ENCODE results near the gene TEX9. TPM values are rescaled to one million over a fixed set of nuclear protein-coding genes. Genes with fewer than 3 reads are reported as not detected.

Gene TEX9
- total RNA-seq, 2 experiments from 2014 or later, result 0.71 to 1.1 TPM

DNA sequence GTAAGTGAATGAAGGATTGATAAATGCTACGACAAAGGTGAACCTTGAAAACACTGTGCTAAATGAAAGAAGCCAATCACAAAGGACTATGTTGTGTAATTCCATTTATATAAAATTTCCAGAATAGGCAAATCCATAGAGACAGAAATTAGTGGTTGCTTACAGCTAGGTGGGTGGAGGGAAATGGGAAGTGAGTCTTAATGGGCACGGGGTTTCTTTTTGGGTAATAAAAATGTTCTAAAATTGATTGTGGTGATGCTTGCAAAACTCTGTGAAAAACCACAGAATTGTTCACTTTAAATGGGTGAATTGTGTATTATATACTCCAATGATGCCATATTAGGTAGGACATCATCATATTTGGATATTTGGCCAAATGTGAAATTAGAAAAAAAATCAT is 20.9 kb upstream of the TEX9 start:
- DNase-seq, result no peak
- ChIA-PET POLR2A (no interaction called here), CTCF (interaction anchor here (0.7 kb wide), 1 partner anchor 1541 kb away, joined by 4 read pairs; no protein-coding TSS in a partner anchor)
- no peak overlapping the region for H3K4me3 Mint-ChIP-seq
- no peaks in the 10 kb centered on the region for H3K9me3 Mint-ChIP-seq
- no peaks in the 10 kb centered on the region for H3K36me3 Mint-ChIP-seq (ENCODE audit: low read depth)
- H3K27me3 Mint-ChIP-seq, result peaks cover 15% of the 10 kb centered on the region
- H3K4me1 Mint-ChIP-seq, result no peaks in the 10 kb centered on the region
- no peak overlapping the region for H3K27ac Mint-ChIP-seq

DNA sequence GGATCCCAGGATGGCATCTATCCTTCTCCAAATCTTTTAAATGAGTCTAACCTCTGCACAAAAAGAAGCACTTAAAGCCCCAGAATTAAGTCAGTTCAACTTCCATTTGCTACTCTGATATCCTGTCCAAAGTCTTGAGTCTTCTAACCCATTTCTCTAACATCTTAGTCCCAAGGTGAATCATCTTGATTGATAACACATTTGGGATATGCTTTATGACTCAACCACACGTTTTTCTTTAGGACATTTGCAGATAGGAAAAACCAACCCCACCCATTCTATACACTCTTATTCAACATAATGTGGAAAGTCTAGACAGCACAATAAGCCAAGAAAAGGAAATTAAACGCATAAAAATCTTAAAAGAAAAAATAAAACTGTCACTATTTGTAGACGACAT is 18.8 kb upstream of the TEX9 start:
- H3K36me3 Mint-ChIP-seq (ENCODE audit: low read depth), result no peaks in the 10 kb centered on the region
- H3K27me3 Mint-ChIP-seq, result peaks cover 15% of the 10 kb centered on the region
- no peak overlapping the region for H3K27ac Mint-ChIP-seq
- POLR2A ChIA-PET, result no interaction called here
- H3K9me3 Mint-ChIP-seq, result no peaks in the 10 kb centered on the region
- DNase-seq, result no peak
- CTCF ChIA-PET, result no interaction called here
- H3K4me1 Mint-ChIP-seq, result no peaks in the 10 kb centered on the region
- no peak overlapping the region for H3K4me3 Mint-ChIP-seq

DNA sequence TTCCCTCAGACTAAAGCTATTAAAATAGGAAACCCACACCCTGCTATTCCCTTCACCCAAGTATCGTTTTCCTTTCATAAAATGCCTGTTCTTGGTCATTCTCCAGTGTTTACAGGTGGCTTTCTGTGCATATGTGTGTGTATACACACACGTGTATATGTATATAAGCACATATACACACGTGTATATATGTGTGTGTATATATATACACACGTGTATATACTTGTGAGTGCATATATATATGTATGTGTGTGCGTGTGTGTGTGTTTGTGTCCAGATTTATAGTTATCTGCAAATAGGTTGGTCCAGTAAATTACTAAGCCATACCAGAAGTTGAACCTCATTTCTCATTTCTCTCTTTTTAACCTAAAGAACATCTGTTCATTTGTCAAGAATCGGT is 15.7 kb upstream of the TEX9 start:
- peaks cover 4% of the 10 kb centered on the region for H3K27me3 Mint-ChIP-seq
- CTCF ChIA-PET, result no interaction called here

DNA sequence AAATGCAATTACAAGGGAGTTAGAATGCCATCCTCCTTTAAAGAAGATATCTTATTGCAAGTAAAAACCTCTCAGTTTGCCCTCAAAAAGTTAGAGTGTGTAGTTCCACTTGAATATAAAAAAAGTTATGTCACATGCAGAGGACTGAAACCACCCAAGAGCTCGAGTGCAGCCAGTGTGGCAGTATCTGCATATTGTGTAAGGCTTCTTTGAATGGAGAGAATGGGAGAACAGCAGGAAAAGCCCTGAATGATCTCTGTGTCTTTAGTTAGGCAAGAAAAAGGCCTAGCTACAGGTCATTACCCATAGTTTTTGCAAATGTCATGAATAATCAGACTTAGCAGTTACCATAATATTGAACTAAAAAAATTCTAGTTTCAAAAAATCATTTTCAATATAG is 13.9 kb upstream of the TEX9 start:
- ChIA-PET CTCF (no interaction called here), POLR2A (no interaction called here)
- DNase-seq, result no peak
- Mint-ChIP-seq H3K4me3 (no peak overlapping the region), H3K9me3 (no peaks in the 10 kb centered on the region), H3K27ac (no peak overlapping the region), H3K27me3 (peaks cover 6% of the 10 kb centered on the region), H3K4me1 (no peaks in the 10 kb centered on the region), H3K36me3 (ENCODE audit: low read depth) (no peaks in the 10 kb centered on the region)

More for the DNA sequence above, 15.7 kb upstream of the TEX9 start:
- H3K36me3 Mint-ChIP-seq (ENCODE audit: low read depth), result no peaks in the 10 kb centered on the region
- no peaks in the 10 kb centered on the region for H3K9me3 Mint-ChIP-seq
- H3K4me3 Mint-ChIP-seq, result no peak overlapping the region
- H3K4me1 Mint-ChIP-seq, result no peaks in the 10 kb centered on the region
- H3K27ac Mint-ChIP-seq, result no peak overlapping the region
- DNase-seq, result no peak
- POLR2A ChIA-PET, result no interaction called here

DNA sequence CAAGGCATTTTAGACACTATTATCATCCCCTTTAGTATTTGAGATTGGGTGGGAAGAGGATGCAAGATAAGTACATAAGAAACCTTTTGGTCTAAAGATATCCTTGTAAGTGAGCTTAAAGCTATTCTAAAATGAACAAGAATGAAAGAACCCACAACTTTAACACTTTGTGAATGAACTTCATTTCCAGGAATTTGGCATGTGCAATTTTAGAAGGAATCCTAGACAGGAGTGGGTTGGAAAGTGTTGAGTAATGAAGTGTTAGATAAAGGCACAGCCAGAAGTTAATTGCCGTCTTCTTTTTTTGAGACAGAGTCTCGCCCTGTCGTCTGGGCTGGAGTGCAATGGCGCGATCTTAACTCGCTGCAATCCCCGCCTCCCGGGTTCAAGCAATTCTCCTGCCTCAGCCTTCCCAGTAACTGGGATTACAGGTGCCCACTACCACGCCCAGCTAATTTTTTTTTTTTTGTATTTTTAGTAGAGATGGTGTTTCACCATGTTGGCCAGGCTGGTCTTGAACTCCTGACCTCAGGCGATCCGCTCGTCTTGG is 13.2 kb upstream of the TEX9 start:
- H3K36me3 Mint-ChIP-seq (ENCODE audit: low read depth), result no peaks in the 10 kb centered on the region
- no peak overlapping the region for H3K27ac Mint-ChIP-seq
- no peaks in the 10 kb centered on the region for H3K9me3 Mint-ChIP-seq
- H3K27me3 Mint-ChIP-seq, result peaks cover 6% of the 10 kb centered on the region
- CTCF ChIA-PET, result interaction anchor here (0.5 kb wide), 1 partner anchor 10 kb away, joined by 3 read pairs; no protein-coding TSS in a partner anchor
- DNase-seq, result no peak
- H3K4me3 Mint-ChIP-seq, result no peak overlapping the region
- no peaks in the 10 kb centered on the region for H3K4me1 Mint-ChIP-seq
- POLR2A ChIA-PET, result no interaction called here

DNA sequence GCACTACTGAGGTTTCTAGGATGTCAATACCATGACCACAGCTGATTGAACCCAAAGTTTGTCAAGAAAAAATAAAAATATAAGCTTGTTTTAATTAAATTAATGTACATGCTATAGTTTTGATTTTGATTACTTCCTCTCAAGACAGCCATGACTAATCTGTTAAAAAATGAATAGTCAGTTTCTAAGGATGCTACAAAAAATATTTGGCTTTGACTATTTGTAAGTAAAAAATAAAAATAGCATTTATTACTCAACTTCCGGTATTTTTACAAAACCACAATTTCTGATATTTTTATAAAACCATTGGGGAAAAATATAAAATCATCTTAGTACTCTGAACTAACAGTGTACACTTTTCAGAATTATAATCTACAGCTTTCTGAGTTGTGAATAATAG is 12.1 kb upstream of the TEX9 start:
- no peak for DNase-seq
- Mint-ChIP-seq H3K27ac (no peak overlapping the region), H3K4me1 (no peaks in the 10 kb centered on the region), H3K4me3 (no peak overlapping the region), H3K9me3 (no peaks in the 10 kb centered on the region), H3K36me3 (ENCODE audit: low read depth) (no peaks in the 10 kb centered on the region), H3K27me3 (peaks cover 8% of the 10 kb centered on the region)
- ChIA-PET POLR2A (no interaction called here), CTCF (no interaction called here)

DNA sequence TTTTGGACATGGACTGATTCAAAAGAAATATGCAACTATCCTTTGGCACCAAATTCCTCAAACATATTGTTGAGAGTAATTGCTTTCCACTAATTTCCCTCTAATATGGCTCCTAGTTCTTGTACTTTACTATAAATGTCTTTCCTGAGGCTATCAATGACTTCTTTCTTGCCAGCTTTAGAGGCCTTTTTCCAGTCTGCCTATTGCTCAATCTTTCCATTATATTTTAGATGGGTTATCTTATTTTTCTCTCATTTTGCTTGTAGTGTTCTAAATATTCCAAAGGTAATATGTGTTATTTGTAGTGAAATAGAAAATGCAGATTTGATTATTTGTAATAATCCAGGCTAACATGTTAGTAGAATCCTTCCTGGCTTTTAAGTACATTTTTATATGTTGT is 11.5 kb upstream of the TEX9 start:
- no peak overlapping the region for H3K4me3 Mint-ChIP-seq
- ChIA-PET CTCF (no interaction called here), POLR2A (no interaction called here)
- H3K27ac Mint-ChIP-seq, result no peak overlapping the region
- H3K27me3 Mint-ChIP-seq, result peaks cover 6% of the 10 kb centered on the region
- DNase-seq, result no peak
- no peaks in the 10 kb centered on the region for H3K9me3 Mint-ChIP-seq
- H3K36me3 Mint-ChIP-seq (ENCODE audit: low read depth), result no peaks in the 10 kb centered on the region
- no peaks in the 10 kb centered on the region for H3K4me1 Mint-ChIP-seq

DNA sequence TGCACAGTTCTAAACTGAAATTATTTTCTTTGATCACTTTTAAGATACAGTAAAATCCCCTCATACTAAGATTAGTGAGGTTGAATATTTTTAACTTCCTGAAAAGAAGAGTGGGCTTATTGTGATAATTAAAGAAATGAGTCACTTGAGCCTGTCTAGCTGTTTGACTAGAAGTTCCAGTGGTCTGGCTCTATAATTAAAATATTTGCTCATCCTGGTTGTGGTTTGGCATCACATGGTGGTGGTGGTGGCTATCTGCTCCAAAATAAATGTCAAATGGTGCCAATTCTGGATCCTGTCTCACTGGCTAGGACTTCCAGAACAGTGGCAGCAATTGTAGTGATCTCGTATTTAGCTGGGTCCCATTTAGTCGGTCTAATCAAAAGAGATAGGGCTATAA is 8.6 kb upstream of the TEX9 start:
- Mint-ChIP-seq H3K4me3 (no peak overlapping the region), H3K9me3 (no peaks in the 10 kb centered on the region), H3K36me3 (ENCODE audit: low read depth) (no peaks in the 10 kb centered on the region), H3K4me1 (no peaks in the 10 kb centered on the region), H3K27ac (no peak overlapping the region), H3K27me3 (peaks cover 15% of the 10 kb centered on the region)
- ChIA-PET CTCF (no interaction called here), POLR2A (no interaction called here)
- no peak for DNase-seq

DNA sequence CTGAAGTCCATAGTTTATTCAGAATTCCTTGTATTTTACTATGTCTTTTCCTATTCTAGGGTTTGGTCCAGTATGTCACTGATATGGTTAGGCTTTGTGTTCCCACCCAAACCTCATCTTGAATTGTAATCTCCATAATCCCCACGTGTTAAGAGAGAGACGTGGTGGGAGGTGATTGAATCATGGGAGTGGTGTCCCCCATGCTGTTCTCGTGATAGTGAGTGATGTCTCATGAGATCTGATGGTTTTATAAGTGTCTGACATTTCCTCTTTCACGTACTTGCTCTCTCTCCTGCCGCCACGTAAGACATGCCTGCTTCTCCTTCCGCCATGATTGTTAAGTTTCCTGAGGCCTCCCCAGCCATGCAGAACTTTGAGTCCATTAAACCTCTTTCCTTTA is 6.6 kb upstream of the TEX9 start:
- ChIA-PET POLR2A (no interaction called here), CTCF (no interaction called here)
- Mint-ChIP-seq H3K27ac (no peak overlapping the region), H3K27me3 (peaks cover 27% of the 10 kb centered on the region), H3K4me1 (no peaks in the 10 kb centered on the region), H3K36me3 (ENCODE audit: low read depth) (no peaks in the 10 kb centered on the region), H3K4me3 (no peak overlapping the region), H3K9me3 (no peaks in the 10 kb centered on the region)
- DNase-seq, result no peak

DNA sequence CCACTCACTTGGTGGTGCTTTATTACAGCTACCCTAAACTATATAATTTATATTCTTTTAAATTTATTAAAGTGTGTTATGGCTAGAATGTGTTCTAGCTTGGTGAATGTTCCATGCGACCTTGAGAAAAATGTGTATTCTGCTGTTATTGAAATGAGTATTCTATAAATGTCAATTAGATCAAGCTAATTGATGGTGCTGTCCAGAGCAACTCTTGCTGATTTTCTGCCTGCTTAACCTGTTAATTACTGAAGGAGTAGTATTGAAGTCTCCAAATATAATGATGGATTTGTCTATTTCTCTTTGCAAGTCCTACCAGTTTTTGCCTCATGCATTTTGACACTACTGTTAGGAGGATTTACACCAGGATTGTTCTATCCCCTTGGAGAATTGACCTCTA is 3.2 kb upstream of the TEX9 start:
- ChIA-PET CTCF (interaction anchor here (0.7 kb wide), 1 partner anchor 10 kb away, joined by 3 read pairs; no protein-coding TSS in a partner anchor), POLR2A (no interaction called here)
- no peak for DNase-seq
- no peak overlapping the region for H3K27ac Mint-ChIP-seq
- H3K27me3 Mint-ChIP-seq, result peaks cover 33% of the 10 kb centered on the region
- no peak overlapping the region for H3K4me3 Mint-ChIP-seq
- H3K4me1 Mint-ChIP-seq, result peaks cover 17% of the 10 kb centered on the region
- no peaks in the 10 kb centered on the region for H3K36me3 Mint-ChIP-seq (ENCODE audit: low read depth)
- H3K9me3 Mint-ChIP-seq, result no peaks in the 10 kb centered on the region

DNA sequence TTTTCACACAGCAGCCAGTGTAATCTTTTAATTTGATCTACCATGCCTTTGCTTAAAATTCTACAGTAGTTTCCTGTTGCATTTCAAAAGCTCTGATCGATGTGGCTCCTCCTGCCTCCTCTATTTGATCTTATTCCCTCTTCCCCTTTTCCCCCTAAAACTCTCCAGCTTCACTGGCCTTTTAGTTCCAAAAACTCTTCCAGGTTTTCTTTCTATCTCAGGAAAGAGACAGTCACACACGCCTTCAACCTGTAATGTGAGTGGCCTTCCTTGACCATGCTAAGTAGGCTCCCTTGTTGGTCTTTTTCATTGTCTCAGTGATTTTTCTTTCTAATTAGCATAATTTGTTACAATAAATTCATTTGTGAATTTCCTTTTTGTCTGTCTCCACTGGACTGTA is 985 bp downstream of the TEX9 start:
- DNase-seq, result no peak
- ChIA-PET POLR2A (no interaction called here), CTCF (no interaction called here)
- H3K27me3 Mint-ChIP-seq, result peaks cover 45% of the 10 kb centered on the region
- no peak overlapping the region for H3K27ac Mint-ChIP-seq
- H3K9me3 Mint-ChIP-seq, result no peaks in the 10 kb centered on the region
- peak overlapping the region; percentile 87 for H3K4me3 Mint-ChIP-seq
- H3K36me3 Mint-ChIP-seq (ENCODE audit: low read depth), result no peaks in the 10 kb centered on the region
- H3K4me1 Mint-ChIP-seq, result peaks cover 17% of the 10 kb centered on the region

DNA sequence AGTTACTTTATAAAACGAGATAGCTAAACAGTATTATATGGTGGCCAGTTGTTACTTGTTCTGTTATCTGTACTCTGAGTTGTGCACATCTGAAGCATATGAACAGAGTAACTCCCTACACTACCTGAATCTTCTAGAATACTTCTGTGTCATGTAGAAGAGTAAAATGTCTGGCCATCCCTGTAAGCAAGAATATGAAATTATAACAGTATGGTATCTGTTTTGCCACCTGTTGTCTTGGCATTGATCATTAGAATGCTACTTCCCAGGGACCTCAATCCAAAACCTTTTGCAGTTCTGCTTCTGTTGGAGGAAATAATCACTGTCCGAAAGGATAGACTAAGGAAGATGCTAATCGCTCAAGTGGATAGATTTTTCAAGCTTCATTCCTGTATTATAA is 1.9 kb downstream of the TEX9 start:
- ChIA-PET POLR2A (no interaction called here), CTCF (no interaction called here)
- DNase-seq, result no peak
- H3K4me3 Mint-ChIP-seq, result no peak overlapping the region
- no peaks in the 10 kb centered on the region for H3K36me3 Mint-ChIP-seq (ENCODE audit: low read depth)
- no peaks in the 10 kb centered on the region for H3K9me3 Mint-ChIP-seq
- H3K4me1 Mint-ChIP-seq, result peaks cover 20% of the 10 kb centered on the region
- peaks cover 39% of the 10 kb centered on the region for H3K27me3 Mint-ChIP-seq
- H3K27ac Mint-ChIP-seq, result no peak overlapping the region

DNA sequence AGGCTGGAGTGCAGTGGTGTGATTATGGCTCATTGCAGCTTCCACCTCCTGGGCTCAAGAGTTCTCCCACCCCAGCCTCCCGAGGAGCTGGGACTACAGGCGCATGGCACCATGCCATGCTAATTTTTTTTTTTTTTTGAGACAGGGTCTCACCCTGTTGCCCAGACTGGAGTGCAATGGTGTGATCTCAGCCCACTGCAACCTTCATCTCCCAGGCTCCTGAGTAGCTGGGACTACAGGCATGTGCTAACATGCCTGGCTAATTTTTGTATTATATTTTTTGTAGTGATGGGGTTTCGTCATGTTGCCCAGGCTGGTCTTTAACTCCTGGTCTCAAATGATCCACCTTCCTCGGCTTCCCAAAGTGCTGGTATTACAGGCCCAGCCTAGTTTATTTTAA is 4.0 kb downstream of the TEX9 start:
- peaks cover 20% of the 10 kb centered on the region for H3K4me1 Mint-ChIP-seq
- H3K27me3 Mint-ChIP-seq, result peaks cover 31% of the 10 kb centered on the region
- no peak overlapping the region for H3K4me3 Mint-ChIP-seq
- no peaks in the 10 kb centered on the region for H3K36me3 Mint-ChIP-seq (ENCODE audit: low read depth)
- POLR2A ChIA-PET, result no interaction called here
- no peaks in the 10 kb centered on the region for H3K9me3 Mint-ChIP-seq
- DNase-seq, result no peak
- CTCF ChIA-PET, result no interaction called here
- no peak overlapping the region for H3K27ac Mint-ChIP-seq

DNA sequence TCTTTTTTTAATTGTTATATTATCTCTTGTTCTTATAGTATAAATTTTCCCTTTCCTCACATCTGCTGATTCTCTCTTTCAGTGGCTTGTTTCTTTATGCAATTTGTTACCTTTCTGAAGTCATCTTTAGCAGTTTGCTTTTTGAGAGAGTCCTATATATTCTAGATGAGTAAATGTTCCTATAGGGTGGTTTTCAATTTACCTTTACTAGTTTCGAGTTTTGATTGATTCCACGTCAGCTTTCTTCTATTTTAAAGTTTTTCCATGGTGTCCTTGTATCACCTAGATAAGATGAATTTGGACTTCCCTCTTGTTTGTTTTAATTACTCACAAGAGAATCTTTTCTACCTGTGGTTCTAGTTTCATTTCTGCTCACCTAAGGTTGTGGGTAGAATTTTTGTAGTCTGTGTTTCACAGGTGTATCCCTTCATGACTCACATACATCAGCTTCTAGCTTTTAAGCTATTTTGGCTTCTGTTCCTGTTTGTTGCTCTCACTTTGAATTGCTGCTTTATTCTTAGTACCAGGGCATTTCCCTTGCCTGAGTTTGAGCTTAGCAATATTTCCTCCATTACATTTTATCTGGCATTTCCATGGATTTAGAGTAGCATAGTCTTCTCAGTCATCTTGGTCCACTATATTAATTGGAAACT is 6.4 kb downstream of the TEX9 start:
- Mint-ChIP-seq H3K36me3 (ENCODE audit: low read depth) (no peaks in the 10 kb centered on the region), H3K4me3 (no peak overlapping the region), H3K27me3 (peaks cover 25% of the 10 kb centered on the region), H3K27ac (no peak overlapping the region), H3K4me1 (peaks cover 3% of the 10 kb centered on the region), H3K9me3 (peaks cover 4% of the 10 kb centered on the region)
- ChIA-PET CTCF (no interaction called here), POLR2A (no interaction called here)
- no peak for DNase-seq
